Measurements from ENCODE around the gene NDOR1. TPM values are rescaled to one million over a fixed set of nuclear protein-coding genes. Genes with fewer than 3 reads are reported as not detected.

The NDOR1 gene
- total RNA-seq, 4 donors from 2014 or later = 4.5 to 14.9 TPM; not detected in 2

DNA sequence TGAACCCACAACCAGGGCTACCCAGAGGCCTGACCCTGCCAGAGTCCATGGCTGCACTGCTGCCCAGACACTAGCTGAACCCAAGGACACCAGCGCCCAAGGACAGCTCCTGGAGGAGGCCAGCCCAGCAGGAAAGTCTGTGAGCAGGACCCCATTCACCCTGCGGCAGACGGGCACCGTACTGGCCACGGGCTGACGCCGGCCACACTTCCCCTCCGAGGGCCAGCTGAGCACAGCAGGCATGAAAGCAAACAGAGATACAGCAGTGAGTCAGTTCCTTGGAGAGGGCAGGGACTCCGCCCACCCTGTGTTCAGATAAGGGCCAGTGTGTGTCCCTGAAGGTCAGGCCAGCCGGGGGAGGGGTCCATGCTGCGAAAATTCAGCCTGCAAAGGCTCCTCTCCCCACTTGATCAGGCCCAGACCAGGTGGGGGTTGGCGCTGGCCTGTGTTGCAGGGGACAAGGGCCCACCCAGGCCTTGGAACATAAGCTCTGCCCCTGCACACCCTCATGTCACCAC lies 13.3 kb downstream of the NDOR1 start:
- peaks cover 0 to 19% of the 10 kb centered on the region in 2 donors for H3K4me1 ChIP-seq
- no peaks in the 10 kb centered on the region for H3K9me3 ChIP-seq
- DNase-seq = no peak
- H3K36me3 ChIP-seq = no peaks in the 10 kb centered on the region
- intact Hi-C loops (cut with DNase I; ENCODE audit: low total_unique reads) = no loop called here
- TF ChIP-seq POLR2A (IDR thresholded peaks at IDR 0.05) = no peak
- TF ChIP-seq, protein P1, sequence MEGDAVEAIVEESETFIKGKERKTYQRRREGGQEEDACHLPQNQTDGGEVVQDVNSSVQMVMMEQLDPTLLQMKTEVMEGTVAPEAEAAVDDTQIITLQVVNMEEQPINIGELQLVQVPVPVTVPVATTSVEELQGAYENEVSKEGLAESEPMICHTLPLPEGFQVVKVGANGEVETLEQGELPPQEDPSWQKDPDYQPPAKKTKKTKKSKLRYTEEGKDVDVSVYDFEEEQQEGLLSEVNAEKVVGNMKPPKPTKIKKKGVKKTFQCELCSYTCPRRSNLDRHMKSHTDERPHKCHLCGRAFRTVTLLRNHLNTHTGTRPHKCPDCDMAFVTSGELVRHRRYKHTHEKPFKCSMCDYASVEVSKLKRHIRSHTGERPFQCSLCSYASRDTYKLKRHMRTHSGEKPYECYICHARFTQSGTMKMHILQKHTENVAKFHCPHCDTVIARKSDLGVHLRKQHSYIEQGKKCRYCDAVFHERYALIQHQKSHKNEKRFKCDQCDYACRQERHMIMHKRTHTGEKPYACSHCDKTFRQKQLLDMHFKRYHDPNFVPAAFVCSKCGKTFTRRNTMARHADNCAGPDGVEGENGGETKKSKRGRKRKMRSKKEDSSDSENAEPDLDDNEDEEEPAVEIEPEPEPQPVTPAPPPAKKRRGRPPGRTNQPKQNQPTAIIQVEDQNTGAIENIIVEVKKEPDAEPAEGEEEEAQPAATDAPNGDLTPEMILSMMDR (IDR thresholded peaks at IDR 0.05) = no peak
- H3K4me3 ChIP-seq = no peak overlapping the region
- H3K27ac ChIP-seq = no peak overlapping the region
- no peaks in the 10 kb centered on the region for H3K27me3 ChIP-seq

DNA sequence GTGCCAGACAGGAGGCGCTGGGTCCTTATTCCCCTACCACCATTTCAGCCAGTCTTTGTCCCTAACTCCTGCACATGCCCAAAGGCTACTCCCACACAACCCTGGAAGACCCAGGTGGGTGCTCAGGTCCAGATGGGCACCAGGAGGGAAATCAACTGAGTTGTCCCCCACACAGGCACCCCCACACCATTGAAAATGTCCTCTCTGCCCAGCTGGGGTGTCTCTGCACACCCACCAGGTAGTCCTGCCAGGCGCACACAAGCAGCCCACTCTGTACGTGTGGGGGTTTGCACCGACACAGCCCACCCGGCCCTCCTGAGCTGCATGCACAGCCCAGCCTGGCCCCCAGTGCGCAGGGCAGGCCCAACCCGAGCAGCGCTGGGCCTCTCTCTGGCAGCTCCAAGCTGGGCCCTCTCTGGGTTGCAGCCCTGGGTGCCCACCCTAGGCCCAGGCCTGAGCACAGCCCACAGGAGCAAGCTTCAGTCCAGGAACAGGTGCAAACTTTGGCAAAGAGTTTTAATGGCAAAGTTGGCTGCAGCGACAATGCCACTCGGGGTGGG lies 14.3 kb downstream of the NDOR1 start:
- intact Hi-C loops (cut with DNase I; ENCODE audit: low total_unique reads) = loop anchor here (10.0 kb wide), 1 partner anchor 105 kb away; the partner anchor contains the start of gene DPP7
- Histone ChIP-seq H3K9me3 (no peaks in the 10 kb centered on the region), H3K4me3 (no peak overlapping the region), H3K36me3 (no peaks in the 10 kb centered on the region), H3K27me3 (no peaks in the 10 kb centered on the region), H3K4me1 (peaks cover 0 to 19% of the 10 kb centered on the region in 2 donors), H3K27ac (no peak overlapping the region)
- TF ChIP-seq POLR2A (IDR thresholded peaks at IDR 0.05) = no peak
- TF ChIP-seq, protein P1 (IDR thresholded peaks at IDR 0.05) = no peak
- no peak for DNase-seq

DNA sequence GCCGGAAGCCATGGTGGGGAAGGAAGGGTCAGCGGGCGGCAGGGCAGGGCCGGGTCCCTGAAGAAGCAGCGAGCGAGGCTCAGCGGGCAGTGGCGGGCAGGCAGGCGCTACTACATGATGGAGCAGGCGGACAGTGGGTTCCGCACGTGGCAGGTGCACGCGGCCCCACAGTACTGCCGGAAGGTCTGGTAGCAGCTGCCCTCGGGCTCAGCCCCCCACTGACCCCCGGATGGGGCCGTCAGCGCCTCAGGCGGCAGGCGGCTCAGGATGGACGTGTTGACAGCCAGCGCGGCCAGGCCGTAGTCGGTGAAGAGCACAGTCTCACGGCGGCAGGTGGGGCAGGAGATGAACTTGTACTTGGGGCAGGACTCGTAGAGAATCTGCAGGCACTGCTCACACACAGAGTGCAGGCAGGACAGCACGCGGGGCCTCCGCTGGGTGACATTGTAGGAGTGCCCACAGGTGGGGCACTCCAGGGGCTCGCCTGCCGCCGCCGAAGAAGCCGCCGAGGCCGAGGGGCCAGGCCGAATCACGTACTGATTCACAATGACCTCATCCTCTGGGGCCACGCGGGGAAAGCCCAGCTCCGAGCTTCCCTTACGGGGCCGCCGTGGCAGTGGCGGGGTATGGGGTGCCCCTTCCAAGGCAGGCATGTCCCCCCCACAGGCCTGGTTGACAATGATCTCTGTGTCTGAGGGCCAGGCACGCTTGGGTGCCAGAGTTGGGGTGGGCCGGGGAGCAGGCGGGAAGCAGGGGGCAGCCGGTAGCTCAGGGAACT lies 15.0 kb downstream of the NDOR1 start:
- intact Hi-C loops (cut with DNase I; ENCODE audit: low total_unique reads) = loop anchor here (10.0 kb wide), 1 partner anchor 106 kb away; the partner anchor contains the start of gene DPP7

DNA sequence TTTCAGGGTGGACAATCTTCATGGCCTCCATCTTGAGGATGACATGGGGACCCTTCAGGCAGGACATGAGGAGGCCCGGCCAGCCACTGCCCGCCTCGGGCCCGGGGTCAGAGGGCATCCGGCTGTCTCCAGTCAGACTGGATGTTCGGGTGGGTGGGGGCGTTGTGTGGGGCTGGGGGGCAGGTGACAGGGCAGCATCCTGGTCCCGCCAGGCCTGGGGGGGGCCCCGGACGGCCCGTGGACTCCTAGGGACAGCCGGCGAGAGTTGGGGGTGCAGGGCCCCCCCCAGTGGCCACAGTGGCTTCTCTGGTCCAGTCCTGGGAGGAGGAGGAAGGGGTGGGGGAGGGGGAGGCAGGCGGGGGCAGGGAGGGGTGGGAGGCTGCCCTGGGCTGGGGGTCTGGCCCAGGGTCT lies 15.6 kb downstream of the NDOR1 start:
- no peak overlapping the region for H3K4me3 ChIP-seq
- intact Hi-C loops (cut with DNase I; ENCODE audit: low total_unique reads) = loop anchor here (10.0 kb wide), 1 partner anchor 106 kb away; the partner anchor contains the start of gene DPP7
- no peak for TF ChIP-seq POLR2A (IDR thresholded peaks at IDR 0.05)
- TF ChIP-seq, protein P1 (IDR thresholded peaks at IDR 0.05) = no peak

More for the DNA sequence above, 15.0 kb downstream of the NDOR1 start:
- H3K4me3 ChIP-seq = no peak overlapping the region
- no peaks in the 10 kb centered on the region for H3K27me3 ChIP-seq
- no peak overlapping the region for H3K27ac ChIP-seq
- TF ChIP-seq, protein P1 (IDR thresholded peaks at IDR 0.05) = no peak
- TF ChIP-seq POLR2A (IDR thresholded peaks at IDR 0.05) = no peak
- no peak for DNase-seq
- H3K36me3 ChIP-seq = no peaks in the 10 kb centered on the region
- no peaks in the 10 kb centered on the region for H3K9me3 ChIP-seq
- peaks cover 0 to 19% of the 10 kb centered on the region in 2 donors for H3K4me1 ChIP-seq

More for the DNA sequence above, 15.6 kb downstream of the NDOR1 start:
- Histone ChIP-seq H3K27ac (no peak overlapping the region), H3K27me3 (no peaks in the 10 kb centered on the region), H3K9me3 (no peaks in the 10 kb centered on the region), H3K4me1 (peaks cover 0 to 19% of the 10 kb centered on the region in 2 donors), H3K36me3 (no peaks in the 10 kb centered on the region)
- no peak for DNase-seq
